GM18858 (cell line): ENCODE measurements around the gene CD160.
"Not testable (repeated sequence)": the region's sequence is repeated elsewhere in the genome, so short reads cannot be mapped to it uniquely, and the experiment has no call there.

Experiments used
- ATAC-seq: cut with Tn5 transposase; IDR thresholded peaks from one replicate; pipeline ENCODE4 v1.9.1; 2021; ENCODE audit not compliant: unreplicated experiment

CD160 gene

DNA sequence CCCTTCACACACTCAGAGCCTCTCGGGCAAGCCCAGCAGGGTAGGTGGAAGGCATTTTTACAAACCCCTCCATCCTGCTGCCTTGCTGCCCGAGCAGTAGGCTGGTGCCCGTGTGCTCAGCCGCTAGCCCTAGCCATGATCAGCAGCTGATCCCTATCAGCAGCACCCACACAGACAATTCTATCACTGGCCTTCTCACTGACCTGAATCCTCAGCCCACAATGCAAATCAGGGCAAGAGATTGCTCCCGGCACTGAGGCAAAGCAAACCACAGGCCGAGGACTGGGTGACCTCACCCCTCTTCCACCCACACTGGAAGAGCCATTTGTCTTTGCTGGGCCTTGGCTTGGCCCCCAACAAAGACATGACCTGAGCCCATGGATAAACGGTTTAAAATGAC lies 11.2 kb upstream of the CD160 start:
- ATAC-seq, result no peak

GRCh38 chr1:145710291-145711027 lies 8.8 kb upstream of the CD160 start:
- ATAC-seq, result no peak

GRCh38 chr1:145711213-145711651 lies 8.1 kb upstream of the CD160 start:
- no peak for ATAC-seq

GRCh38 chr1:145714524-145715111 lies 4.7 kb upstream of the CD160 start:
- ATAC-seq, result no peak

GRCh38 chr1:145716641-145717345 lies 2.5 kb upstream of the CD160 start:
- ATAC-seq, result no peak

- ATAC-seq, result no peak
These were observed 1.5 kb upstream of the CD160 start for GRCh38 chr1:145717833-145718232.

DNA sequence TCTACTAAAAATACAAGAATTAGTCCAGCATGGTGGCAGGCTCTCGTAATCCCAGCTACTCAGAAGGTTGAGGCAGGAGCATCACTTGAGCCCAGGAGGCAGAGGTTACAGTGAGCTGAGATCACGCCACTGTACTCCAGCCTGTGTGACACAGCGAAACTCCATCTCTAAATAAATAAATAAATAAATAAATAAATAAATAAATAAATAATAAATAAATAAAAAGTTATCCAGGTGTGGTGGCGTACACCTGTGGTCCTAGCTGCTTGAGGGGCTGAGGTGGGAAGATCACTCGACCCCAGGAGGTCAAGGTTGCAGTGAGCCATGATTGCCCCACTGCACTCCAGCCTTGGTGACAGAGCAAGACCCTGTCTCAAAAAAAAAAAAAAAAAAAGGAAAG lies 834 bp upstream of the CD160 start:
- ATAC-seq, result not testable (repeated sequence)

DNA sequence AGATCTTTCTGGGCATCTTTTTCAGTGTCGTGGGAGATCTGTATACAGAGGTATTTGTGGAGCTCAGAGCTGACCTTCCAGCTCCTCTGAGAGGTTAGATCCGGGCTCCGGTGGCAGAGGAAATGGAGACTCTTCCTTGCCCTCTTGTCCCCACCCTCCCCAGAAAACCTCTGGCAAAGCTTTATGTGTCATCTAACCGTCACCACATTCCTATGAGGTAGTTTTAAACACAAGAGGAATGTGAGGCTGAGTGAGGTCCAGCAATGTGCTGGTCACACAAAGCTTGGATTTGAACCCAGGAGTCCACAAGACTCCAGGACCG lies 1.2 kb downstream of the CD160 start:
- no peak for ATAC-seq

DNA sequence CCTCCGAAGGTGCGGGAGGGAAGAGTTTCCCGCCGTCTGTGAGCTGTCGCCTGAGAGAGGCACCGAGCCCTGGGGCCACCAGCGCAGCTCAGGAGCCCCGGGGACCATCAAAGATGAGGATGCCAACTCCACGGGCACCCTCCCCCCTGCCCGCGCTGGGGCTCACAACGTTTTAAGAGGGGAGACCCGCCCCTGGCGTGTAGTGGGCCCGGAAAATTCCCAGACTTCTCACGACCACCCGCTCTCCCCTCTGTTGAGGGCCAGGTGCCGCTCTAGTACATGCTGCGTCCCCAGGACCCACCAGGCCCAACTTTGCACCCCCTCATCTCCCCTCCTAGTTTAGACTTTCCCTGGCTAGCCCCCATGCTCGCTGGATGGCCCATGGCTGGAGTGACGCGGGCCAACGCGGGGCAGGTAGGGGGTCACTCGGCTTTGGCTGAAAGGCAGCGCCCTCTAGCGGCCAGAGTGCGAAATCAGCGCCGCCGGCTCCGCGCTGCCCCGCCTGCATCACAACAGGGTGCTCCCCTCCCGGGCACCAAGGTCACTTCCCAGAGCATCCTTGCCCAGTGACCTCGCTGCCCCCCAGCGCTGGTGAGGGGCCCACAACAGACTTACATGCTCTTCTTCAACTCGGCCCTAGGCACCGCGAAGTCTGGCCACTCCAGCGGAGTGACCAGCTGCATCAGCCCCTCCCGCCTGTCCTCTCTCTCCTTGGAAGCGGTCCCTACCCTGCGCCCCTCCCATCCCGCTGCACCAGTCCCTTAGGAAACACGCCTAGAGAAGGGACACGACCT lies 1.8 kb downstream of the CD160 start:
- ATAC-seq, result no peak

DNA sequence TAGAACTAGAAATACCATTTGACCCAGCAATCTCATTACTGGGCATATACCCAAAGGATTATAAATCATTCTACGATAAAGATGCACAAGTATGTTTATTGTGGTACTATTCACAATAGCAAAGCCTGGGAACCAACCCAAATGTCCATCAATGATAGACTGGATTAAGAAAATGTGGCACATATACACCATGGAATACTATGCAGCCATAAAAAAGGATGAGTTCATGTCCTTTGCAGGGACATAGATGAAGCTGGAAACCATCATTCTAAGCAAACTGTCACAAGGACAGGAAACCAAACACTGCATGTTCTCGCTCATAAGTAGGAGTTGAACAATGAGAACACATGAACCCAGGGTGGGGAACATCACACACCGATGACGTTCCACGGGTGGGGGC lies 6.9 kb downstream of the CD160 start:
- not testable (repeated sequence) for ATAC-seq

DNA sequence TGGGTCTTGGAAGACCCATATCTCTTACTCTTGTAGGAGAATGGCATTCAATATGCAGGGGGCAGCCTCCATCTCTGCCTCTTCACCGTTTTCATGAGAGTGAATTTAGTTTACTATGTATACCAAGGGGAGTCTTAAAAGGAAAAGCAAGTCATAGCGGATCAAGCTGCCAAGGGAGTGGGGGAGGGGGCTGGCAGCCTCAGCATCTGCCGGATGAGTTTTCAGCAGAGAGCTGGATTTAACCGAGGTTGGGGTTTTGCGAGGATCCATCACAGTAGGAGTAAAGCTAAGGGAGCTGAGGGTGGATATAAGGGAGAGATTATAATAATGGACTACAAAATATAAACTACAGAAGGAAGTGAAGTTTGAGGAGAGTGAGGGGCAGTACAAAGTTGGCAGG lies 9.9 kb downstream of the CD160 start:
- ATAC-seq, result no peak

- no peak for ATAC-seq
These were observed 10.6 kb downstream of the CD160 start for GRCh38 chr1:145729666-145730436.

- ATAC-seq, result no peak
These were observed 11.2 kb downstream of the CD160 start for GRCh38 chr1:145730467-145730866.

- no peak for ATAC-seq
These were observed 11.6 kb downstream of the CD160 start for GRCh38 chr1:145730900-145731299.

DNA sequence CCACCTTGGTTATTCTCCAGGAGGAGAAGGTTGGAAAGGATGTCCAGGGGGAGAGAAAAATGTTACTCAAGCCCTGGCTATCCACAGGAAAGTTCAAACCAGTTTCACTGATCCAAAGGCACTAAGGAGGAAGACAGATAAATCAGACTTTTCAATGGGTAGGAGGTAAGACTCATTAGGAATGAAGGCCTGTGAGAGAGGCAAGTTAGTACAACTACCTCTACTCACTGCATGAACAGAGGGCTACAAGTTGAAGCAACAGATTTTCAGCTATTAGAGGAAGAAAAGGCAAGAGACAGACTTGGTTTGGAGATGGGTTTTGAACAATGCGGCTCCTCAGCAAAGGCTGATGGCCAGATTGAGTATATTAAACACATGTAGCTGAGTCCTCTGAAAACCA lies 16.9 kb downstream of the CD160 start:
- ATAC-seq, result no peak

DNA sequence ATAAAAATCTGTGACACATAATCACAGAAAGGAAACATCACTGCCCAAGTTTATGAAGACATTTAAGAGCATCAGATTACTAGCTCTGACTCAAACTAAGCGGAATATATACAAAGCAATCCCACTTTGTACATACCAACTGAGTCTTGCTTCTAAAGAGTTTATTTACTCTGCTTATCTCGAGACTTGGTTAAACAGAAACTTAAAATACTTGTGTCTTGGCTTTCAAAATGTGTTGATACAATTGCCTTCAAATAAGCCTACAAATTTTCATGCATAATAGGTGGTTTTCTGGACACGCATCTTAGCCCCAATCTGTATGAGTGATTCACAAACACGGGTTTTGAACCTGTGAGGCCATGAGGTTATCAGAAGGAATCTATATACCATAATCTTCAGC lies 21.0 kb downstream of the CD160 start:
- ATAC-seq, result no peak

- no peak for ATAC-seq
These were observed 28.3 kb downstream of the CD160 start for GRCh38 chr1:145747398-145748247.

- no peak for ATAC-seq
These were observed 31.1 kb downstream of the CD160 start for GRCh38 chr1:145750426-145750825.

DNA sequence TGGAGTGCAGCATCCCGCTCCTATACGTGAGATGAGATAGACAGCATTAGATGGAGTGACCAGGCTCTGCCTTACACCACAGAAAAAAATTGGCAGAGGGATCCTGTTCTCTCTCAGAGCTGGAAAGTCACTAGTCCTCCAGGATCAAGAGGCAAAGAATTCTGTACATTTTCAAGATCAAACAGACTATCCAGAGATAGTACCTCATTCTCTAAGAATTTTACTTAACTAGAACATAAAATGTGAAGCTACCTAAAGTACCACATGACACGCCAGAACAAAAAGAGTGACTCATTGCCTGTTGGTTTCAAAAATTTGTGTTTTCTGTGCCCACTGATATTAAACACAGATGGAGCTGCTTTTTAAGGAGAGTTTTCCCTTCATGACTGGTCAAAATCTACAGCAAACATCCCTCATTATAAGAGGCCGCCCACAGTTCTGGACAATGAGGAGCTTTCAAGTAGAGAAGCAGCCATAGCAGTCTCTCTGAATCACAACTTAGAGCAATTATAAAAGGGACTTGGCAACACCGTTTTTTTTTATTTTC lies 32.3 kb downstream of the CD160 start:
- no peak for ATAC-seq

DNA sequence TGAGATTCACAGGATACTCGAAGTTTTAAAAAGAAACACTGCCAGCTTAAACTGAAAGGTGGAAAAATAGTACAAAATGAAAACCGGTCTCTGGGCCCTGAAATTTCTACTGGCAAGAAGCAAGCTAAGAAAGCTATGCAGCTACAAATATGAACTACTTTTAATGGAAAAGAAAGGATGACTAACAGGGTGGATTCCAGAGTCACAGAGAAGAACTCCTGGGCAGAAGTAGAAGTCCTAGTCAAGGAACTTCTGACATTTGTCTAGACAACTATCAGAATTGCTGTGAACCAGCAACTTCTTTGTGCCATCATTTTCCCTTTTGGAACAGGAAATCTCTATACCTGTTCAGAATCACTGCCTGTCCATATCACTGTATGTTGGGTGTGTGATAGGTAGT lies 38.1 kb downstream of the CD160 start:
- no peak for ATAC-seq
